GM19467 (cell line): ENCODE results near the gene MAOB.
"Not testable (repeated sequence)": the region's sequence is repeated elsewhere in the genome, so short reads cannot be mapped to it uniquely, and the experiment has no call there.

Experiments
- ATAC-seq: cut with Tn5 transposase; IDR thresholded peaks from one replicate; pipeline ENCODE4 v1.9.1; 2021; ENCODE audit warnings: mild to moderate bottlenecking, moderate library complexity; ENCODE audit not compliant: unreplicated experiment

The MAOB gene

DNA sequence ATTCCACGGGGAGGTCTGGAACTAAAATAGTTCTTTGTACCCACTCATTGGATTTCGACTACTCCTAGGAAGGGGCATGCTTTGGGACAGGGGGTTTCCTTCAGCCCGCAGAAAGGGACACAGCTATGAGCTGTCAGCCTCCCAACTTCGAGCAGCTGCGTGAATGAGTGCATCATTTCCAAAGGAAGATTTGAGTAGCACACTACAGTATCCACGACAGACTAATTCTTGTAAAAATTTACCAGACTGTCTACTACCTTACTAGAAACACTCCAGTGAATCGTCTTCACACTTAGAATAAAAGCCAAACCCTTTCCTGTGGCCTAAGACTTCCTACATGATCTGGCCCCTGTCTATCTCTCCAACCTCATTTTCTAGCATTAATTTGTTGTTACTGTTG, 124.2 kb downstream of the MAOB start:
- ATAC-seq = no peak

GRCh38 chrX:43756076-43756475, 126.2 kb downstream of the MAOB start:
- no peak for ATAC-seq

- ATAC-seq = no peak
Measured at GRCh38 chrX:43753637-43754036, 128.6 kb downstream of the MAOB start.

DNA sequence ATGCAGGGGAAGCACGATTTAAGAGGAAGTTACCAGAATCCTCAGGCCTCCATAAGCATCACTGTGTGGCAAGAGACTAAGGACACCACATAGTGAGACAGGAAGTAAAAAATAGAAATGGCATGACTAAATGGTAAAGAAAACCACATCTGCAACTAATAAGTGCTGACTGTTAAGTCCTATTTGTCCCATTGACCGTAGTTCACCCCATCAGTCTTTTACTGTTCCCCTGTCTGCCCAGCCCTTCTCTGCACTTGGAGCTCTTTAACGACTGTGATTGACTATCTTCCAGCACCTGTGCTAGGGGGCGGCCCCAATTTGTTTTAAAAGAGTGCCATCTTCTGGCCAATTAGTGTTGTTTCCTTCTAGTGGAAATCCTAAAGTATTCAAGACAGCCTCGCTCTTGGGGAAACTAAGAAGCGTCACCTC, 132.0 kb downstream of the MAOB start:
- peak; percentile 64 for ATAC-seq

GRCh38 chrX:43747476-43747875, 134.8 kb downstream of the MAOB start:
- ATAC-seq = no peak

DNA sequence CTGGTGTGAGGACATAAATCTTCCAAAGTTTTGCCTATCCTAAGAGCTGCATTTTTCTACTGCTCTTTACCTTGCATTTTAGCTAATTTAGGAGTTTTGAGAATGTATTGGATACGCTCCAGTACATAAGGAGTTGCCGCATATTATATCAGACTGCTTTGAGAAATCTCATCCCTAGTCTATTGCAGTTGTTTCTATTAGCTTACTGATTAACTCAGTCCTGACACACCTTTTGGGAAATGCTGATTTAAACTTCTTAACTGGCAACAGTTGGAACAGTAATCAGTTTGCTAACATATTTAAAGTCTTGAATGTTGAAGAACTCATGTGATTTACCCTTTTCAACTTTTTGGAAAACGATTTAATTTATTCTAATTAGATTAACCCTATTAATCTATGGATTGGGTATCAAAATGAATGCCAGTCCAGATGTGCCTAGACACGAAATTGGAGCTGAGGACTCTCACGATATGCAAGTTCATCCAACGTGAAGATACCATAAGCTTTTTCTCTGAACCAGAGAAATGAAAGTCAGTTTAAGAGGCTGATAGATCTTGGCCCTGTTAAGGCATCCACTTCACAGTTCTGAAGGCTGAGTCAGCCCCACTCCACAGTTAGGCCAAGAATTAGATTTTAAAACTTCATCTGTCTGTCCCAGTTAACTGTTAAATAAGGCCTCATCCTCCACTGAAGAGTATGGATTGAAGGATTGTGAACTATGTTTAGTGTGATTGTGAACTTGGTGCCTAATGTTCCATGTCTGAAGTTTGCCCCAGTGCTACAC, 136.1 kb downstream of the MAOB start:
- no peak for ATAC-seq

GRCh38 chrX:43744284-43744683, 138.0 kb downstream of the MAOB start:
- ATAC-seq = no peak

- ATAC-seq = no peak
Measured at GRCh38 chrX:43743100-43743822, 139.0 kb downstream of the MAOB start.

GRCh38 chrX:43741843-43742573, 140.2 kb downstream of the MAOB start:
- ATAC-seq = no peak

DNA sequence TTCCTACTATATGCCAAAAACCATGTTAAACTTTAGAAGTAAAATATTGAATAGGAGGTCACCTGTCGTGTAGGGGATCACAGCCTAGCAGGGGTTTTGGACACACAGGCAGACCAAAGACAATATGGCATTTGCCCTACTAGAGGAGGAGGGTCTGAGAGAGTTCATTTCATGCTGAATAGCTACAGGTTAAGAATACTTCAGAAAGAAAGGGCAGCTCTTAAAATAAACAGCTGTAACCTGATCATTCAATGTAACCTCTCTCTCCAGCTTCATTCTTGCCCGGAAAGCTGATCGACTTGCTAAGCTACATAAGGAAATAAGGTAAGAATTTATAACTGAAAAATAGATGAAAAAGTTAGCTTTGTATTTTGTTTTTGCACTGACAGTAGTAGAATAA, 146.3 kb downstream of the MAOB start:
- ATAC-seq = no peak

DNA sequence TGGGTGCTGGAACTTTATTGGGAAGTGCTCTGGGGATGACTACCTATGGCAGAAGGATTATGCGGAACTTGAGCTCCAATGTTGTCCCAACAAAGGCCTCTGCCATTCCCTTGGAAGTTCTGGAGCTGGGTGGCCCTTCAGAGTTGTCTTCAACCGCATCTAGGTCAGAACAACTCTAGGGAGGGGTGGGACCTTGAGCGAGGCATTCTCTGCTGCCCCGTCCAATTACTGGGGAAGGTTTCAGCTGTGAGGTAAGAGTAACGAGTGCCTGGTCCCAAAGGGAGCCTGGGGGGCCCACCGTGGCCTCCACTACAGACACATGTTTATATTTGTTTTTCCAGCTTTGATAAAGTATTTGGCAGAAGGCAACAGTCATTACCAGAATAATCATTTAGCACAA, 146.7 kb downstream of the MAOB start:
- ATAC-seq = no peak

DNA sequence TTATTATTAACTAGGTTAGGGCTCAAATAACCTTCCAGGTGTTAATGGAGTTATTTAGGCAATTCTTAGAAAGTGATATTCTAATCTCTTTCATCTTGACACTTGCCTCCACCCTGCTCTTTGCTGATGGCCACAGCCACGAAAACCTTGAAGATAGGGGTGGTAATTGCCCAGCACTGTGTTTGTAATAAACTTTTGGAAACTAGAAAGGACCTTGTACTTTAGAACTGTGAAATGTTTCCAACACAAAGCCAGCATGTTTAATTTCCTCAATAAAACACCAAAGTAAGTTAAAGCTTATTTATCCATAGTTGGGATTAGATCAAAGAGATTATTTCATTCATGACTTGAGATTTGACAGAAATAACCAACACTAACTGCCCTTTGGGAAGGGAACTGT, 147.8 kb downstream of the MAOB start:
- no peak for ATAC-seq

GRCh38 chrX:43733699-43734098, 148.6 kb downstream of the MAOB start:
- no peak for ATAC-seq

GRCh38 chrX:43731086-43731485, 151.2 kb downstream of the MAOB start:
- no peak for ATAC-seq

DNA sequence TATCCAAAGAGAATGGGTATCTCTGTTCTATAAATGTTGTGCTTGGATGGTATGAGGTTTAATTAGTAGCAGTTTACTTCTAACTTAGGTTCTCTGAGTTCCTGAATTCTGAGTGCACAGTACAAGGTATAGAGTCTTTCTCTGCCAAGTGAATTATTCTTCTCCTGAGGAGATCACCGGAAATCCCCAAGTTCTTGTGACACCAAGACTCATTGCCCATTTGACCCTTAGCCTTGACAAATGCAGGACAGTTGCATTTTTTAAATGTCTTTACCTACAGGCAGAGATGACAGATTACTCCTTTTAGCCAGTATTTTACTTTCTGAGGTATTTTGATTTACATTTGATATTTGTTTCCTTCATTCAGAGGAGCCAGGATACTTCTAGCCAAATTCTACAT, 153.3 kb downstream of the MAOB start:
- no peak for ATAC-seq

- ATAC-seq = no peak
Measured at GRCh38 chrX:43728002-43728401, 154.2 kb downstream of the MAOB start.

- not testable (repeated sequence) for ATAC-seq
Measured at GRCh38 chrX:43727254-43727653, 155.0 kb downstream of the MAOB start.

DNA sequence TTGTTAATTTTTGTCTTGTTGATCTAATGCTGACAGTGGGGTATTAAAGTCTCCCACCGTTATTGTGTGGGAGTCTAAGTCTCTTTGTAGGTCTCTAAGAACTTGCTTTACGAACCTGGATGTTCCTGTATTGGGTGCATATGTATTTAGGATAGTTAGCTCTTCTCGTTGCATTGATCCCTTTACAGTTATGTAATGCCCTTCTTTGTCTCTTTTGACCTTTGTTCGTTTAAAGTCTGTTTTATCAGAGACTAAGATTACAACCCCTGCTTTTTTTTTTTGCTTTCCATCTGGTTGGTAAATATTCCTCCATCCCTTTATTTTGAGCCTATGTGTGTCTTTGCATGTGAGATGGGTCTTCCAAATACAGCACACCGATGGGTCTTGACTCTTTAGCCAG, 157.0 kb downstream of the MAOB start:
- not testable (repeated sequence) for ATAC-seq

DNA sequence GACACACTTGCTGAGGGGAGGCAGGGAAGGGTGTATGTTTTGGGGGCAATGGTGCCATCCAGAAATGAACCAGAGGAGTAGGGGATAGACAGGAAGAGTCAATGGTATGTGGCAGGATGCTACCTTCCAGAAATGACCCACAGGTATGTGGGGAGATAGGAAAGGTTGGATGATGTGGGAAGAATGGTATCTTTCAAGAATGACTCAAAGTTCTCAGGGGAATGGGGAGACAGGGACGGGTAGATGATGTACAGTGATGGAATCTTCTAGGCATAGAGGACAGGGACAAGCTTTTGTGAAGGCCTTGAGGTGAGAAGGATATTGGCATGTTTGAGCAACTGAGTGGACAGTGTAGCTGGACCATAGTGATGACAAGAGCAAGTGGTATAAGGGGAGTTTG, 161.3 kb downstream of the MAOB start:
- no peak for ATAC-seq

- ATAC-seq = no peak
Measured at GRCh38 chrX:43720082-43720481, 162.2 kb downstream of the MAOB start.

DNA sequence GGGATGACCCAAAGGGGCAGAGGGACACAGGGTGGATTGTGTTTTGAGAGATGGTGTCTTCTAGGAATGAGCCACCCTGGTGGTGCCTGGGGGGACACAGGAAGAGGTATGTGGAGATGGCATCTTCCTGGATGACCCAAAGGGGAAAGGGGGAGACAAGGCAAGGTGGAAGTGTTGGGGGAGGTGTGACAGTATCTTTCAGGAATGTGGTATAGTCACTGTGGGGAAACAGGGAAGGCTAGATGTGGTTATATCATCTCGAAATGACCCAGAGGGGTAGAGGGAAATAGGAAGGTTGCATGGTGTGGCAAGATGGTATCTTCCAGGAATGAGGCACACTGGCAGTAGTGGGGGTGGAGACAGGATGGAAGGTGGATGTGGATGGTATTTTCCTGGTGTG, 163.3 kb downstream of the MAOB start:
- ATAC-seq = no peak

GRCh38 chrX:43718546-43718945, 163.7 kb downstream of the MAOB start:
- no peak for ATAC-seq
